Prostate gland (tissue), 2 donors: ENCODE results near the gene PTPRA.

Source experiments
- POLR2A ChIP-seq: fragments of 450-650 bp; IDR thresholded peaks from one replicate; pipeline ENCODE4 v1.6.1; 2016; ENCODE audit warnings: antibody characterized with exemption, mild to moderate bottlenecking
- POLR2AphosphoS5 ChIP-seq: sonication (generic); formaldehyde crosslinking; IDR thresholded peaks from one replicate; pipeline ENCODE4 v1.6.1; 2017; ENCODE audit warnings: antibody characterized with exemption
- TF ChIP-seq, protein P1 (sequence below), 4 experiments: fragments of 200-600 bp in 2 of 4; fragments of 450-650 bp in 2 of 4; sonication (generic) in 2 of 4; IDR thresholded peaks; 1 replicate in 3 of 4; 2 replicates in 1 of 4; pipeline ENCODE4 v1.5.1; 2016 to 2019; ENCODE audit warnings: antibody characterized with exemption in 4 of 4, mild to moderate bottlenecking in 2 of 4, moderate library complexity in 2 of 4

- TF ChIP-seq, protein P1, sequence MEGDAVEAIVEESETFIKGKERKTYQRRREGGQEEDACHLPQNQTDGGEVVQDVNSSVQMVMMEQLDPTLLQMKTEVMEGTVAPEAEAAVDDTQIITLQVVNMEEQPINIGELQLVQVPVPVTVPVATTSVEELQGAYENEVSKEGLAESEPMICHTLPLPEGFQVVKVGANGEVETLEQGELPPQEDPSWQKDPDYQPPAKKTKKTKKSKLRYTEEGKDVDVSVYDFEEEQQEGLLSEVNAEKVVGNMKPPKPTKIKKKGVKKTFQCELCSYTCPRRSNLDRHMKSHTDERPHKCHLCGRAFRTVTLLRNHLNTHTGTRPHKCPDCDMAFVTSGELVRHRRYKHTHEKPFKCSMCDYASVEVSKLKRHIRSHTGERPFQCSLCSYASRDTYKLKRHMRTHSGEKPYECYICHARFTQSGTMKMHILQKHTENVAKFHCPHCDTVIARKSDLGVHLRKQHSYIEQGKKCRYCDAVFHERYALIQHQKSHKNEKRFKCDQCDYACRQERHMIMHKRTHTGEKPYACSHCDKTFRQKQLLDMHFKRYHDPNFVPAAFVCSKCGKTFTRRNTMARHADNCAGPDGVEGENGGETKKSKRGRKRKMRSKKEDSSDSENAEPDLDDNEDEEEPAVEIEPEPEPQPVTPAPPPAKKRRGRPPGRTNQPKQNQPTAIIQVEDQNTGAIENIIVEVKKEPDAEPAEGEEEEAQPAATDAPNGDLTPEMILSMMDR (IDR thresholded peaks at IDR 0.05) = no peak
- TF ChIP-seq POLR2A (no peak), POLR2AphosphoS5 (no peak)
Measured at GRCh38 chr20:2867081-2867864, 6.0 kb upstream of the PTPRA start.
